CD8-positive, alpha-beta memory T cell (primary cell): ENCODE results near the gene ATP8A1. TPM values are rescaled to one million over a fixed set of nuclear protein-coding genes. Genes with fewer than 3 reads are reported as not detected.
"Not testable (repeated sequence)": the region's sequence is repeated elsewhere in the genome, so short reads cannot be mapped to it uniquely, and the experiment has no call there.

ENCODE experiments used
- CTCF ChIA-PET: fragments of 350-600 bp; sonication (Branson Sonifier 250); formaldehyde crosslinking; loops from one replicate; lab custom pipeline; 2021; ENCODE audit warnings: antibody characterized with exemption; lab: Charles Lee
- POLR2A ChIA-PET: fragments of 350-600 bp; sonication (Branson Sonifier 250); formaldehyde crosslinking; loops from one replicate; lab custom pipeline; 2021; ENCODE audit warnings: antibody characterized with exemption; lab: Charles Lee
- DNase-seq, 5 donors: peaks; one replicate each; pipeline versions ENCODE4 v3.0.0 to v3.0.0-alpha.2; 2020 to 2022; ENCODE audit warnings: mixed read lengths in 1 of 5
- H3K27ac ChIP-seq: one replicate; pipeline ENCODE4 v1.7.0; 2013; ENCODE audit warnings: low read depth, mild to moderate bottlenecking, low read length, moderate library complexity
- H3K27me3 ChIP-seq: 2 replicates; pipeline ENCODE4 v1.7.0; 2013; ENCODE audit warnings: low read length, mild to moderate bottlenecking; ENCODE audit not compliant: insufficient read depth, poor library complexity, severe bottlenecking
- H3K36me3 ChIP-seq: 2 replicates; pipeline ENCODE4 v1.7.0; 2013; ENCODE audit warnings: mild to moderate bottlenecking, low read length, moderate library complexity; ENCODE audit not compliant: insufficient read depth
- H3K4me1 ChIP-seq: 2 replicates; pipeline ENCODE4 v1.7.0; 2013; ENCODE audit warnings: mild to moderate bottlenecking, low read length, moderate library complexity; ENCODE audit not compliant: insufficient read depth
- H3K4me3 ChIP-seq: 2 replicates; pipeline ENCODE4 v1.7.0; 2013; ENCODE audit warnings: mild to moderate bottlenecking, low read length
- H3K9me3 ChIP-seq: 2 replicates; pipeline ENCODE4 v1.7.0; 2013; ENCODE audit warnings: mild to moderate bottlenecking, low read length
- H3K27ac Mint-ChIP-seq, 8 donors: one replicate each; pipeline ENCODE4 v1.8.0; 2020 to 2021; ENCODE audit warnings: mixed read lengths in 8 of 8, mild to moderate bottlenecking in 6 of 8, inconsistent platforms in 3 of 8, moderate library complexity in 3 of 8
- H3K27me3 Mint-ChIP-seq, 2 donors: one replicate each; pipeline ENCODE4 v1.8.0; 2020 to 2021; ENCODE audit warnings: mixed read lengths in 2 of 2, mild to moderate bottlenecking in 1 of 2, moderate library complexity in 1 of 2
- H3K36me3 Mint-ChIP-seq, 3 donors: one replicate each; pipeline ENCODE4 v1.8.0; 2020 to 2021; ENCODE audit warnings: mixed read lengths in 3 of 3, inconsistent platforms in 1 of 3, mild to moderate bottlenecking in 1 of 3
- H3K4me1 Mint-ChIP-seq, 3 donors: one replicate each; pipeline ENCODE4 v1.8.0; 2020 to 2021; ENCODE audit warnings: mixed read lengths in 3 of 3, inconsistent platforms in 1 of 3, mild to moderate bottlenecking in 1 of 3
- H3K4me3 Mint-ChIP-seq, 7 donors: one replicate each; pipeline ENCODE4 v1.8.0; 2020 to 2021; ENCODE audit warnings: mixed read lengths in 7 of 7, mild to moderate bottlenecking in 6 of 7, moderate library complexity in 4 of 7, inconsistent platforms in 2 of 7
- H3K9me3 Mint-ChIP-seq, 5 donors: one replicate each; pipeline ENCODE4 v1.8.0; 2020 to 2022; ENCODE audit warnings: mixed read lengths in 5 of 5, mild to moderate bottlenecking in 3 of 5, moderate library complexity in 2 of 5, inconsistent platforms in 1 of 5
- polyA plus RNA-seq: library from polyadenylated mRNA; unstranded; fragments of 300-500 nt; fragmentation: Illumina TruSeq; gene quantifications from one replicate; pipeline ENCODE4 v1.2.3, GENCODE V29; 2021
- total RNA-seq, 2 experiments: library from RNA; stranded (reverse); gene quantifications; one replicate each; pipeline ENCODE4 v1.2.3, GENCODE V29; 2021

ATP8A1 gene
- total and polyA plus RNA-seq, 3 experiments from 2014 or later: 13.8 to 24.4 (median 23.3) TPM

- H3K27me3 Mint-ChIP-seq: peaks cover 19 to 35% of the 10 kb centered on the region in 2 donors
- H3K4me1 ChIP-seq: no peaks in the 10 kb centered on the region
- peaks cover 0 to 2% (median 0%) of the 10 kb centered on the region in 5 donors for H3K9me3 Mint-ChIP-seq
- ChIA-PET POLR2A (no interaction called here), CTCF (no interaction called here)
- H3K36me3 Mint-ChIP-seq: no peaks in the 10 kb centered on the region
- H3K4me3 Mint-ChIP-seq: no peak overlapping the region
- H3K27ac ChIP-seq: no peak overlapping the region
- H3K27ac Mint-ChIP-seq: no peak overlapping the region
- no peaks in the 10 kb centered on the region for H3K9me3 ChIP-seq
- H3K4me1 Mint-ChIP-seq: no peaks in the 10 kb centered on the region
- no peaks in the 10 kb centered on the region for H3K27me3 ChIP-seq
- no peak for DNase-seq
- H3K36me3 ChIP-seq: no peaks in the 10 kb centered on the region
- no peak overlapping the region for H3K4me3 ChIP-seq
Measured at GRCh38 chr4:42381666-42382065, 275.2 kb downstream of the ATP8A1 start.

GRCh38 chr4:42377497-42377896, 279.4 kb downstream of the ATP8A1 start:
- peaks cover 16 to 43% of the 10 kb centered on the region in 2 donors for H3K27me3 Mint-ChIP-seq
- ChIA-PET CTCF (no interaction called here), POLR2A (no interaction called here)
- Histone ChIP-seq H3K9me3 (no peaks in the 10 kb centered on the region), H3K36me3 (no peaks in the 10 kb centered on the region), H3K27ac (no peak overlapping the region), H3K27me3 (no peaks in the 10 kb centered on the region), H3K4me1 (no peaks in the 10 kb centered on the region), H3K4me3 (no peak overlapping the region)
- H3K4me3 Mint-ChIP-seq: no peak overlapping the region
- H3K9me3 Mint-ChIP-seq: peaks cover 0 to 2% (median 0%) of the 10 kb centered on the region in 5 donors
- no peaks in the 10 kb centered on the region for H3K36me3 Mint-ChIP-seq
- no peaks in the 10 kb centered on the region for H3K4me1 Mint-ChIP-seq
- DNase-seq: no peak
- H3K27ac Mint-ChIP-seq: no peak overlapping the region

- POLR2A ChIA-PET, CTCF ChIA-PET, H3K4me1 ChIP-seq: not testable (repeated sequence)
Measured at GRCh38 chr4:42372303-42372702, 284.6 kb downstream of the ATP8A1 start.

GRCh38 chr4:42371305-42372252, 285.3 kb downstream of the ATP8A1 start:
- Mint-ChIP-seq H3K27ac (no peak overlapping the region), H3K9me3 (no peaks in the 10 kb centered on the region), H3K27me3 (peaks cover 3 to 21% of the 10 kb centered on the region in 2 donors), H3K4me3 (no peak overlapping the region), H3K36me3 (peaks cover 0 to 3% (median 0%) of the 10 kb centered on the region in 3 donors), H3K4me1 (no peaks in the 10 kb centered on the region)
- DNase-seq: no peak
- Histone ChIP-seq H3K27me3 (no peaks in the 10 kb centered on the region), H3K9me3 (no peaks in the 10 kb centered on the region), H3K27ac (no peak overlapping the region), H3K4me3 (no peak overlapping the region), H3K4me1 (no peaks in the 10 kb centered on the region), H3K36me3 (no peaks in the 10 kb centered on the region)
- CTCF ChIA-PET: interaction anchor here (0.8 to 1.1 kb wide), 2 partner anchors 18 to 148 kb away, joined by 3 read pairs; no protein-coding TSS in a partner anchor
- POLR2A ChIA-PET: no interaction called here

More at GRCh38 chr4:42372303-42372702, 284.6 kb downstream of the ATP8A1 start:
- H3K4me1 Mint-ChIP-seq, H3K36me3 Mint-ChIP-seq, H3K27ac ChIP-seq, H3K27ac Mint-ChIP-seq, H3K4me3 ChIP-seq, H3K9me3 Mint-ChIP-seq, H3K9me3 ChIP-seq, H3K27me3 ChIP-seq, H3K36me3 ChIP-seq, H3K4me3 Mint-ChIP-seq, DNase-seq: not testable (repeated sequence)
- H3K27me3 Mint-ChIP-seq: peaks cover 6 to 21% of the 10 kb centered on the region in 2 donors

GRCh38 chr4:42369489-42369888, 287.4 kb downstream of the ATP8A1 start:
- CTCF ChIA-PET: no interaction called here
- no peak overlapping the region for H3K27ac Mint-ChIP-seq
- no peak overlapping the region for H3K27ac ChIP-seq
- POLR2A ChIA-PET: no interaction called here
- H3K27me3 ChIP-seq: no peaks in the 10 kb centered on the region
- H3K27me3 Mint-ChIP-seq: peaks cover 4 to 18% of the 10 kb centered on the region in 2 donors
- H3K36me3 ChIP-seq: no peaks in the 10 kb centered on the region
- no peaks in the 10 kb centered on the region for H3K9me3 Mint-ChIP-seq
- no peak overlapping the region for H3K4me3 Mint-ChIP-seq
- no peak overlapping the region for H3K4me3 ChIP-seq
- no peak for DNase-seq
- H3K36me3 Mint-ChIP-seq: peaks cover 0 to 3% (median 0%) of the 10 kb centered on the region in 3 donors
- no peaks in the 10 kb centered on the region for H3K4me1 ChIP-seq
- no peaks in the 10 kb centered on the region for H3K4me1 Mint-ChIP-seq
- H3K9me3 ChIP-seq: no peaks in the 10 kb centered on the region

- Mint-ChIP-seq H3K36me3 (peaks cover 0 to 3% (median 0%) of the 10 kb centered on the region in 3 donors), H3K4me1 (no peaks in the 10 kb centered on the region), H3K4me3 (no peak overlapping the region), H3K27ac (no peak overlapping the region), H3K9me3 (peaks cover 0 to 4% (median 0%) of the 10 kb centered on the region in 5 donors), H3K27me3 (peaks cover 5 to 18% of the 10 kb centered on the region in 2 donors)
- H3K27me3 ChIP-seq: no peaks in the 10 kb centered on the region
- H3K27ac ChIP-seq: no peak overlapping the region
- H3K9me3 ChIP-seq: no peaks in the 10 kb centered on the region
- H3K36me3 ChIP-seq: no peaks in the 10 kb centered on the region
- H3K4me1 ChIP-seq: no peaks in the 10 kb centered on the region
- H3K4me3 ChIP-seq: no peak overlapping the region
- POLR2A ChIA-PET: no interaction called here
- CTCF ChIA-PET: no interaction called here
- DNase-seq: no peak
Measured at GRCh38 chr4:42366959-42367358, 289.9 kb downstream of the ATP8A1 start.

GRCh38 chr4:42364266-42365053, 292.4 kb downstream of the ATP8A1 start:
- no peak overlapping the region for H3K27ac Mint-ChIP-seq
- CTCF ChIA-PET: no interaction called here

GRCh38 chr4:42363614-42364013, 293.3 kb downstream of the ATP8A1 start:
- Mint-ChIP-seq H3K9me3 (peaks cover 0 to 4% (median 0%) of the 10 kb centered on the region in 5 donors), H3K27me3 (peaks cover 11 to 26% of the 10 kb centered on the region in 2 donors), H3K4me1 (no peaks in the 10 kb centered on the region), H3K36me3 (peaks cover 0 to 3% (median 0%) of the 10 kb centered on the region in 3 donors), H3K27ac (no peak overlapping the region), H3K4me3 (no peak overlapping the region)
- H3K4me1 ChIP-seq: no peaks in the 10 kb centered on the region
- H3K27ac ChIP-seq: no peak overlapping the region
- H3K27me3 ChIP-seq: no peaks in the 10 kb centered on the region
- ChIA-PET POLR2A (no interaction called here), CTCF (no interaction called here)
- no peaks in the 10 kb centered on the region for H3K9me3 ChIP-seq
- H3K36me3 ChIP-seq: no peaks in the 10 kb centered on the region
- DNase-seq: no peak
- no peak overlapping the region for H3K4me3 ChIP-seq

More at GRCh38 chr4:42364266-42365053, 292.4 kb downstream of the ATP8A1 start:
- POLR2A ChIA-PET: no interaction called here
- Histone ChIP-seq H3K36me3 (no peaks in the 10 kb centered on the region), H3K27me3 (no peaks in the 10 kb centered on the region), H3K9me3 (no peaks in the 10 kb centered on the region), H3K4me3 (no peak overlapping the region), H3K27ac (no peak overlapping the region), H3K4me1 (no peaks in the 10 kb centered on the region)
- peaks cover 0 to 3% (median 0%) of the 10 kb centered on the region in 3 donors for H3K36me3 Mint-ChIP-seq
- H3K9me3 Mint-ChIP-seq: peaks cover 0 to 4% (median 0%) of the 10 kb centered on the region in 5 donors
- no peaks in the 10 kb centered on the region for H3K4me1 Mint-ChIP-seq
- no peak overlapping the region for H3K4me3 Mint-ChIP-seq
- peaks cover 11 to 21% of the 10 kb centered on the region in 2 donors for H3K27me3 Mint-ChIP-seq
- no peak for DNase-seq
